Panc1 (cell line): ENCODE results near the gene SPATA31A3. TPM values are rescaled to one million over a fixed set of nuclear protein-coding genes. Genes with fewer than 3 reads are reported as not detected.

Experiments
- total RNA-seq: library from RNA; stranded (reverse); gene quantifications from one replicate; pipeline ENCODE4 v1.2.1, GENCODE V29; 2021; ENCODE audit not compliant: unreplicated experiment

Gene SPATA31A3
- total RNA-seq, 1 experiment from 2014 or later = not detected

Other genes with a start within 250 kb of the SPATA31A3 start
- gene ZNF658, start 91.8 kb downstream of the SPATA31A3 start, total RNA-seq = 3.6 TPM